ENCODE data around the gene HSPA12B.

GRCh38 chr20:3744806-3745685 lies 12.6 kb downstream of the HSPA12B start:
- TF ChIP-seq, protein P1, sequence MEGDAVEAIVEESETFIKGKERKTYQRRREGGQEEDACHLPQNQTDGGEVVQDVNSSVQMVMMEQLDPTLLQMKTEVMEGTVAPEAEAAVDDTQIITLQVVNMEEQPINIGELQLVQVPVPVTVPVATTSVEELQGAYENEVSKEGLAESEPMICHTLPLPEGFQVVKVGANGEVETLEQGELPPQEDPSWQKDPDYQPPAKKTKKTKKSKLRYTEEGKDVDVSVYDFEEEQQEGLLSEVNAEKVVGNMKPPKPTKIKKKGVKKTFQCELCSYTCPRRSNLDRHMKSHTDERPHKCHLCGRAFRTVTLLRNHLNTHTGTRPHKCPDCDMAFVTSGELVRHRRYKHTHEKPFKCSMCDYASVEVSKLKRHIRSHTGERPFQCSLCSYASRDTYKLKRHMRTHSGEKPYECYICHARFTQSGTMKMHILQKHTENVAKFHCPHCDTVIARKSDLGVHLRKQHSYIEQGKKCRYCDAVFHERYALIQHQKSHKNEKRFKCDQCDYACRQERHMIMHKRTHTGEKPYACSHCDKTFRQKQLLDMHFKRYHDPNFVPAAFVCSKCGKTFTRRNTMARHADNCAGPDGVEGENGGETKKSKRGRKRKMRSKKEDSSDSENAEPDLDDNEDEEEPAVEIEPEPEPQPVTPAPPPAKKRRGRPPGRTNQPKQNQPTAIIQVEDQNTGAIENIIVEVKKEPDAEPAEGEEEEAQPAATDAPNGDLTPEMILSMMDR (IDR thresholded peaks at IDR 0.05) = no peak
- no peak for TF ChIP-seq POLR2A (IDR thresholded peaks at IDR 0.05)

Data from thyroid gland (tissue), 4 donors.